Ecto neural progenitor cell (in vitro differentiated cells): ENCODE results near the gene PA2G4.
"Not testable (repeated sequence)": the region's sequence is repeated elsewhere in the genome, so short reads cannot be mapped to it uniquely, and the experiment has no call there.

Experiments
- DNase-seq: peaks from one replicate; pipeline ENCODE4 v3.0.0-alpha.2; 2018; ENCODE audit warnings: low spot score

PA2G4 gene

DNA sequence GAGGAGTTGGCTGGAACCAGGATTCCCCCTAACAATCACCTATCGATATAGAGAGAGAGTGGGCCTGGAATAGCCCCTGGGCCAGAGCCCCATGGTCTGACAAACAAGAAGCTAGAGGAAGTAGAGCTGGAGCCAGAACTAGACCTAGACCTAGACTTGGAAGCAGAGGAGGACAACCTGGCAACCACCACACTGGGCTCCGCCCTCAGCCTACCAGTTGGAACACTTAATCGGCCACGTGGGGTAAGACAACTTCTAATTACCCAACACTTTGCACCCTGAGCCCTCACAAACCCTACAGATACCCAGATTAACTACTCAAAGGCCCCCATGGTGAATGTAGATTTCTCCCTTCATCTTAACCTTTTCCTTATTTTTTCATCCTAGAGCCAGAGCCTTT, 4.6 kb upstream of the PA2G4 start:
- no peak for DNase-seq

GRCh38 chr12:56101045-56101444, 3.3 kb upstream of the PA2G4 start:
- no peak for DNase-seq

GRCh38 chr12:56102683-56103065, 1.7 kb upstream of the PA2G4 start:
- DNase-seq: no peak

- DNase-seq: no peak
Observed at GRCh38 chr12:56103066-56103711, 1.2 kb upstream of the PA2G4 start.

GRCh38 chr12:56103823-56104108, 593 bp upstream of the PA2G4 start:
- DNase-seq: no peak

DNA sequence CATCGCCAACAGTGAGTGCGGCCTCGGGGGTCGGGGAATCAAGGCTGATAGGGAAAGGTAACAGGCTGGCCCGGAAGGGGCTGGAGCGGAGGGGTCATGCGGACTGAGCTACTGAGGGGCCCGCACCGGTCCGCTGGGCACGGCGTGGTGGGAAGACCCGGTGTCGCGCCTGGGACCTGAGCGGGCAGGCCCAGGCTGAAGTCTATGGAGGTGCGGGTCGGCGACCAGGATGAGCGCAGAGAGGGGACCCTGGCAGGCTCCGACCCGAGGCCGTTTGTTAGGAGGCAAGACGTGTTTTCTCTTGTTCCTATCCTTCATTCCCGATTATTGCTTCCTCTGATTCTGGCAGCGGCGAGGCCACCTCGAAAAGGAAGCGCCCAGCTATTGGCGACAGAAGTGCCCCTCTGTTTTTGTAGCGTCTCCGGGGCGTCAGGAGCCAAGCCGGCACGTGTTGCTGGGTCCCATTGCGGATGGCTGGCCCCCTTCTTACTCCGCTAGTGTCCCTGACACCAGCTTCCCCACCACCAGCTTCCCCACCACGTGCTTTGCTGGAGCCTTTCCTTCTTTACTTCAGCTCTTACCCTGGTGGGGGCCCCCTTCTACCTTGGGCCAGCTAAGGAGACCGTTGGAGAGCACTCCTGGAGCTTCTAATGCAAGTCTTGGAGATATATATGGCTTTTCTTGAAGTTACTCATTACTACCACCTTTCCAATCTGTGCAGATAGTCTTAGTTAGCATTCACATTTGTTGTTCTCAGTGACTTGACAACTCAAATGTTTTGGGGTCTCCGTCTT, 653 bp downstream of the PA2G4 start:
- no peak for DNase-seq

GRCh38 chr12:56105609-56105902, 1.2 kb downstream of the PA2G4 start:
- DNase-seq: no peak

GRCh38 chr12:56107242-56107641, 2.9 kb downstream of the PA2G4 start:
- DNase-seq: no peak

DNA sequence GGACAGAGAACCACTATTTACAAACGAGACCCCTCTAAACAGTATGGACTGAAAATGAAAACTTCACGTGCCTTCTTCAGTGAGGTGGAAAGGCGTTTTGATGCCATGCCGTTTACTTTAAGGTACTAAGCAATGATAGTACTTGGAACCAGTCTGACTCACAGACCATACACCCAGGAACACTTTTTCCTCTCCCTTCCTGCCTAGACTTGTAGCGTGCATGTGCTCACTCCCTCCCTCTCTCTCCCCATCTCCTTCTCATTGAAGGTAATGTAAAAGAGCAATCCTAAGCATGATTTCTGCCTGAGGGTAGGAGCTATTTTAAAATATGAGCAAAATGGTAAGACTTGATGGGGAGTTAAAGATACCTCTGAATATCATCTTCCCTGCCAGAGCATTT, 6.2 kb downstream of the PA2G4 start:
- no peak for DNase-seq

GRCh38 chr12:56114084-56114483, 9.7 kb downstream of the PA2G4 start:
- DNase-seq: no peak

DNA sequence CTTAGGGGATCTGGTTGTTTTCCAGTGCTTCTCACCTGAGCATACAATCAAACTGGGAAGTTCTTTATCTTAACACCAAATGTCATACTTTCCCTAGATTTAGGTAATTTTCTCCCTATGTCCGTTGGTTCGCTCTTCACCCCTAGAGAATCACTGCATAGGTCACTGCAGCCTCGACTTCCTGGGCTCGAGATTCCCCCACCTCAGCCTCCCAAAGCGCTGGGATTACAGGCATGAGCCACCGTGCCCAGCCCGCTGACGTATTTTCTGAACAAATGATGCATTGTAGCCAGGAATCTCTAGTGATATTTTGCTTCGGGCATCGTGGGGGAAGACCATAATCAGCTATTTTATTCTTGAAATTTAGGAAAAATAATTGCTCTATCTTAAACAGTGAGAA, 11.0 kb downstream of the PA2G4 start:
- DNase-seq: no peak

DNA sequence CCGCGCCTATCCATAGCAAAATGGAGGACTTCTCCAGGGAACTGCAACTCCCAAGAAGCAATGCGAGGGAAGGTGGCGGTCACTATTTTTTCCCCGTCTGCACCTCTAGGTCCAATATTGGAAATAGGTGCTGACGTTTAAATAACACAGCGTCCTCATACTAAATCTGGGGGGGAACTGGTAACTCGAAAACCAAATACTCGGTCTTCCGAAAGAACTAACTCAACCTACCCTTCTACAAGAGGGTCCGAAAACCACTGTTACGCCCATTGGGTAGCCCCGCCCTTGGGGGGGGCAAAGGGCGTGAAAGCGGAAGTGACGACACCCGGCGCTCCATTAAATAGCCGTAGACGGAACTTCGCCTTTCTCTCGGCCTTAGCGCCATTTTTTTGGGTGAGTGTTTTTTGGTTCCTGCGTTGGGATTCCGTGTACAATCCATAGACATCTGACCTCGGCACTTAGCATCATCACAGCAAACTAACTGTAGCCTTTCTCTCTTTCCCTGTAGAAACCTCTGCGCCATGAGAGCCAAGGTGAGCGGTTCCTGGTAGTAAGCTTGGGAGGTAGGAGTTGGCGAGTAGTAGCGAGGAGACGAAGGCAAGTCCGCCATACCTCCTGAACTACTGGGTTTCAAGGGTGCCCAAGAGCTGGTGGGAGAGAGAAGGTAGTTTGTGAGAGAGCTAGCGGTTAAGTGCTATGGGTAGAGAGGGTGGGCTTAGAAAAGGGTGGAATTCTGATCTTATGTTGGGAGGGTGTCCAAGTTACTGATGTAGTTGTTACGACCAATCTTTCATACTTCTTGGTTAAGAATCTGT, 12.1 kb downstream of the PA2G4 start, which contains the start of gene RPL41:
Gene RPL41 (plus strand): TSS at position 367 of the 815 bp plus-strand sequence.
- peak; percentile 97 for DNase-seq

- not testable (repeated sequence) for DNase-seq
Observed at GRCh38 chr12:56117082-56117706, 12.8 kb downstream of the PA2G4 start.

GRCh38 chr12:56117778-56118687, 13.7 kb downstream of the PA2G4 start, which contains the start of gene ZC3H10:
Gene ZC3H10, plus strand, starts transcription at chr12:56118266. Its CDS starts 2,297 bp downstream, at chr12:56120563.
- DNase-seq: peak; percentile 100

GRCh38 chr12:56118688-56119357, 14.5 kb downstream of the PA2G4 start:
- DNase-seq: no peak

- DNase-seq: peak; percentile 82
Observed at GRCh38 chr12:56119361-56119796, 15.0 kb downstream of the PA2G4 start.

GRCh38 chr12:56120158-56120846, 15.9 kb downstream of the PA2G4 start:
- no peak for DNase-seq

DNA sequence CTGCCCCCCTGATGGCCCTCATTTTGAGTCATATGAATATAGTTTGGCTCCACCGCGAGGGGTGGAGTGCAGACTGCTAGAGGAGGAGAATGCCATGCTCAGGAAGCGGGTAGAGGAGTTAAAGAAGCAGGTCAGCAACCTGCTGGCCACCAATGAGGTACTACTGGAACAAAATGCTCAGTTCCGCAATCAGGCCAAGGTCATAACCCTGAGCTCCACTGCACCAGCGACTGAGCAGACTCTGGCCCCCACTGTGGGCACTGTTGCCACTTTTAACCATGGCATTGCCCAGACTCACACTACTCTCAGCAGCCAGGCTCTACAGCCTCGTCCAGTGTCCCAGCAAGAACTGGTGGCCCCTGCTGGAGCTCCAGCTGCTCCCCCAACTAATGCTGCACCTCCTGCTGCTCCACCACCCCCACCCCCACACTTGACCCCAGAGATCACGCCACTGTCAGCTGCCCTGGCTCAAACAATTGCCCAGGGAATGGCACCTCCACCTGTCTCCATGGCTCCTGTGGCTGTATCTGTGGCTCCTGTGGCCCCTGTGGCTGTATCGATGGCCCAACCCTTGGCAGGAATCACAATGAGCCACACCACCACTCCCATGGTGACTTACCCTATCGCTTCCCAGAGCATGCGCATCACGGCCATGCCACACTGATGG, 17.0 kb downstream of the PA2G4 start:
- no peak for DNase-seq

GRCh38 chr12:56122637-56123036, 18.3 kb downstream of the PA2G4 start:
- DNase-seq: no peak

DNA sequence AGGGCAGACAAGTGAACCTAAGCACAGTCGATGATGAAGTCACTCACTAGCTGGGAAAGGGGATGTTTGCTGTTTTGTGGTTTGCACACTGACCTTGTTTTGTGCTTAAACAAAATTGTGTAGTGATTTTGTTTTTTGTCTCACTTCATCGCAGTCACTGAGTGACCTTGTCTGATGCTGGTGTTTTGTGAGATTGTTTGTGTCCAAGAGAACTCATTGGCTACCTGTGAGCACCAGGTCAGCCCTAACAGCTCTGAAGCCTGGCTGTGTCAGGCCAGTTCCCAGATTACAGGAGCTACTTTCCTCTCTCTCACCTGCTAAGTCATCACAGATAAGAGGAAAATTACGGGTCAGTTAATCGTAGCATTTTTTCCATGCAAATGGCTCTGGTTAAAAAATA, 19.8 kb downstream of the PA2G4 start:
- DNase-seq: no peak
